Right atrium auricular region (tissue), 2 donors: ENCODE results near the gene HIVEP2. TPM values are rescaled to one million over a fixed set of nuclear protein-coding genes. Genes with fewer than 3 reads are reported as not detected.

Source experiments
- DNase-seq: peaks from one replicate; pipeline ENCODE4 v3.0.0-alpha.2; 2019; ENCODE audit warnings: low spot score
- H3K27ac ChIP-seq, 2 donors: fragments of 200-600 bp; sonication (generic); 1 replicate in 1 of 2; 2 replicates in 1 of 2; pipeline ENCODE4 v1.5.1; 2016 to 2019
- H3K27me3 ChIP-seq, 2 donors: fragments of 200-600 bp; sonication (generic); one replicate each; pipeline versions ENCODE4 v1.5.1 to v1.6.0; 2017 to 2019
- H3K36me3 ChIP-seq: fragments of 200-600 bp; sonication (generic); one replicate; pipeline ENCODE4 v1.5.1; 2016
- H3K4me1 ChIP-seq, 2 donors: fragments of 200-600 bp; sonication (generic); one replicate each; pipeline versions ENCODE4 v1.5.1 to v1.6.0; 2017 to 2019
- H3K4me3 ChIP-seq, 2 donors: fragments of 200-600 bp; sonication (generic); 1 replicate in 1 of 2; 2 replicates in 1 of 2; pipeline ENCODE4 v1.5.1; 2017 to 2019; ENCODE audit warnings: mild to moderate bottlenecking in 1 of 2, moderate library complexity in 1 of 2
- H3K9me3 ChIP-seq, 2 donors: fragments of 200-600 bp; sonication (generic); one replicate each; pipeline ENCODE4 v1.5.1; 2019
- total RNA-seq, 2 donors: library from RNA; depleted of rRNA; stranded (reverse); fragments of >200 nt; gene quantifications; one replicate each; pipeline ENCODE4 v1.1.0, GENCODE V29; 2016
- TF ChIP-seq, protein P1 (sequence below), 2 donors: fragments of 200-600 bp; sonication (generic); IDR thresholded peaks; one replicate each; pipeline ENCODE4 v1.5.1; 2019; ENCODE audit warnings: antibody characterized with exemption in 2 of 2

Gene HIVEP2
- total RNA-seq, 2 donors from 2014 or later = 19.2 to 28.6 TPM

DNA sequence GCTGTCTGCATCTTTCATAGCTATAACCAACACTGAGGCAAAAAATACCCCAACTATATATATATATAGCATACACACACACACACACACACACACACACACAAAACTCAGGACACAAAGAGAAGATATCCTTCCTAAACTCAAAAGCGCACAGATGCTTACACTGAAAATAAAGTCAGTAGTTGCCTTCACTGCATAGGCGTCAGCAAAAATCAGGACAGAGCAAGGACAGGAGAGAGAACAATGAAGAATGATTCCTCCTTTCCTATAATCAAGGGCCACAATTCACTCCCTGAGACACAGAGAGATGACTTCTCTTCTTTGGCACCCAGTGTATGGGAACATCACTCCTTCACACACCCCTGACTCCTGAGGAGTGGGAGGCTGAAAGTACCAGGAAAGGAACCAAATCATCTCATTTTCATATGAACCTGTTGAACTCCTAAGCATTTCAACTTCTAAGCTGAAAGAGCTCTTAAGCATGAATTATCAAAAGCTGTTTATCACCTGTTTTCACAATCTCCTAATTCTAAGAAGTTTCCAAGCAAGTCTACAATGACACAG lies 141.4 kb downstream of the HIVEP2 start:
- DNase-seq = no peak
- no peak overlapping the region for H3K4me3 ChIP-seq
- H3K27me3 ChIP-seq = no peaks in the 10 kb centered on the region
- H3K9me3 ChIP-seq = no peaks in the 10 kb centered on the region
- no peak overlapping the region for H3K27ac ChIP-seq
- TF ChIP-seq, protein P1, sequence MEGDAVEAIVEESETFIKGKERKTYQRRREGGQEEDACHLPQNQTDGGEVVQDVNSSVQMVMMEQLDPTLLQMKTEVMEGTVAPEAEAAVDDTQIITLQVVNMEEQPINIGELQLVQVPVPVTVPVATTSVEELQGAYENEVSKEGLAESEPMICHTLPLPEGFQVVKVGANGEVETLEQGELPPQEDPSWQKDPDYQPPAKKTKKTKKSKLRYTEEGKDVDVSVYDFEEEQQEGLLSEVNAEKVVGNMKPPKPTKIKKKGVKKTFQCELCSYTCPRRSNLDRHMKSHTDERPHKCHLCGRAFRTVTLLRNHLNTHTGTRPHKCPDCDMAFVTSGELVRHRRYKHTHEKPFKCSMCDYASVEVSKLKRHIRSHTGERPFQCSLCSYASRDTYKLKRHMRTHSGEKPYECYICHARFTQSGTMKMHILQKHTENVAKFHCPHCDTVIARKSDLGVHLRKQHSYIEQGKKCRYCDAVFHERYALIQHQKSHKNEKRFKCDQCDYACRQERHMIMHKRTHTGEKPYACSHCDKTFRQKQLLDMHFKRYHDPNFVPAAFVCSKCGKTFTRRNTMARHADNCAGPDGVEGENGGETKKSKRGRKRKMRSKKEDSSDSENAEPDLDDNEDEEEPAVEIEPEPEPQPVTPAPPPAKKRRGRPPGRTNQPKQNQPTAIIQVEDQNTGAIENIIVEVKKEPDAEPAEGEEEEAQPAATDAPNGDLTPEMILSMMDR (IDR thresholded peaks at IDR 0.05) = no peak
- H3K4me1 ChIP-seq = peaks cover 0 to 14% of the 10 kb centered on the region in 2 donors
- H3K36me3 ChIP-seq = no peaks in the 10 kb centered on the region

DNA sequence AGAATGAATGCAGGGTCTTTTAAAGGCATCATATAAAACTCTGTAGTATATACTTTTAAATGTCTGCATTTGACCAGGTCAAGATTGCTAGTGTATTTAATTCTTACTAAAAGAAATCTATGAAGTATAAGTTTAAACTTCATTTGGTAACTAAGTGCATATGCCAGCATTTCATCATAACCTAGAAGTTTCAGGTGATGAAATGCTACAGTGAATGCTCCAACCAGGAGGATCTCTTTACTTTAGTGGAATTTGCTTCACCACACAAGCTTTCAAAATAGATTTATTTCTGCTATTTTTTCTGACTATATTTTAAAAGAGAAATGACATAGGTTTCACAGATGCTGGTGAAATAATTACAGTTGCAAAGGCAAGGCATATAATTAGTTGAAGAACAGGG lies 141.9 kb downstream of the HIVEP2 start:
- DNase-seq = no peak
- no peaks in the 10 kb centered on the region for H3K36me3 ChIP-seq
- TF ChIP-seq, protein P1 (IDR thresholded peaks at IDR 0.05) = no peak
- no peaks in the 10 kb centered on the region for H3K27me3 ChIP-seq
- peaks cover 0 to 14% of the 10 kb centered on the region in 2 donors for H3K4me1 ChIP-seq
- H3K27ac ChIP-seq = no peak overlapping the region
- H3K4me3 ChIP-seq = no peak overlapping the region
- no peaks in the 10 kb centered on the region for H3K9me3 ChIP-seq

DNA sequence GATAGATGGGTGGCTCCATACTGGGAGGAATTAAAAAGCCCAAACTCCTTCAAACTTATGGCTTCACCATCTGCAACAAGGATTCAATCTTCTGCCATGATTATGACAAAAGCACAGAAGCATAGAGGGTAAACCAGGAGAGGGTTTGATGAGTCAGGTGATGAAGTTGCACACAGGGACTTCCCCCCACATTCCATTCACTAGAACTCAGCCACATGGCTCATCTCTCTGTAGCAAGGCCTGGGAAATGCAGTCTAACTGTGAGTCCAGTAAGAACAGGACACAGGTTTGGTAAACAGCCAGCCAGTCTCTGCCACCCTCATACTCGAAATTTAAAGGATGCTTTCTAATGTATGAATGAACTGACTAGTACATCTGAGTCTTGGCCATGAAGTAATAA lies 142.9 kb downstream of the HIVEP2 start:
- Histone ChIP-seq H3K4me1 (peaks cover 0 to 14% of the 10 kb centered on the region in 2 donors), H3K9me3 (no peaks in the 10 kb centered on the region), H3K27ac (peak overlapping the region in 1 of 2 donors; percentile 26), H3K4me3 (no peak overlapping the region), H3K36me3 (no peaks in the 10 kb centered on the region), H3K27me3 (no peaks in the 10 kb centered on the region)
- TF ChIP-seq, protein P1 (IDR thresholded peaks at IDR 0.05) = no peak
- no peak for DNase-seq

DNA sequence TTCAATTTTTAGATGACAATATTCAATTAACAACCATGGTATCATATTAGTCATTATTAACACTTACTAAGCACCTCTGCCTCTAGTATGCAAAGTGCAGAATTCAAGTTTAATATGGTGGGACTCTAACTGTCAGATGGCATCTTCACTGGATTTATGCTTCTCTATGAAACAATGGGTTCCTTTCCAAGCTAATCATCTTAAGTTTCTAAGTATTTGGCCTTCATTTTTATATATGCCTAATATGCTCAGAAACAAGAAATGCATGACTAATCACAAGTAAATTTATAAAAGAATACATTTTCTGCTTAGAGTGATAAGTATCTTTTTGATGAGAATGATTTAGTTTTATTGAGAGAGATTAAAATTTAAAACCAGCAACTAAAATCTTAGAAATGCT lies 144.7 kb downstream of the HIVEP2 start:
- Histone ChIP-seq H3K9me3 (no peaks in the 10 kb centered on the region), H3K27me3 (no peaks in the 10 kb centered on the region), H3K27ac (no peak overlapping the region), H3K36me3 (no peaks in the 10 kb centered on the region), H3K4me3 (no peak overlapping the region), H3K4me1 (peaks cover 0 to 13% of the 10 kb centered on the region in 2 donors)
- TF ChIP-seq, protein P1 (IDR thresholded peaks at IDR 0.05) = no peak
- DNase-seq = no peak

DNA sequence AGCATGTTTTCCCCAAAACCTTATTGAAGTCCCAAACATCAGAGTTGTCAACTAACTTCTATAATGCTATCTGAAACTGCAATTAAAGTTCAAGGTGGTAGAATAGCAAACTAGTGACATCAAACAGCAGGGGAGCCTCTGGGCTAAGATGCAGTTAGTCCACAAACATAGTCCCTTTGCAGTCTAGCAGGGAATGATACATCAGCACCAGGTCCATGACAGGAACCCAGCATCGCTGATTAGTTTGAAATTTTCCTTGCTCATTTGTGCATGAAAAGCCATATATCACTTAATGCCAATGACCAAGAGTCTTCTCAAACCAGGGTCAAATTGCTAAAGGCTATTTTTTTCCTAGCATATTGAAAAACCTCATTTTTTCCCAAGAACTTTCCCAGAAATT lies 145.3 kb downstream of the HIVEP2 start:
- no peaks in the 10 kb centered on the region for H3K36me3 ChIP-seq
- H3K27ac ChIP-seq = no peak overlapping the region
- H3K4me1 ChIP-seq = peaks cover 0 to 7% of the 10 kb centered on the region in 2 donors
- no peak overlapping the region for H3K4me3 ChIP-seq
- no peak for DNase-seq
- no peaks in the 10 kb centered on the region for H3K9me3 ChIP-seq
- TF ChIP-seq, protein P1 (IDR thresholded peaks at IDR 0.05) = no peak
- H3K27me3 ChIP-seq = no peaks in the 10 kb centered on the region

DNA sequence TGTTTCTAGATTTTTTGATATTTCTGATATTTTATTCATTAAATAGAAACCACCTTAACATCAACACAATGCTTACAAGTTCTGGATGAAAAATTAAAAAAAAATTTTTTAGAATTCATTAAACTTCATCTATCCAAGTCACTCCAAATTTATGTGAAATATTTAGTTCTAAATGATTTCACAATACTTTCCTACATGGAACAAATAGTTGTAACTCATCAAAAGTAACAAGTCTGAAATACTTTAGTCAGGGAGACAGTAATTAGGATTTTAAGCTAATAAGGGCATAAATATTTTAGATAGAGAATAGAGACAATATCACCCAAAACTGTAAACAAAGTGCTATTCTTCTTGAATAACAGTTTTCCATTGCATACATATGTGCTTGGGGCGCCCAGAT lies 147.8 kb downstream of the HIVEP2 start:
- no peaks in the 10 kb centered on the region for H3K9me3 ChIP-seq
- no peak overlapping the region for H3K4me3 ChIP-seq
- H3K36me3 ChIP-seq = no peaks in the 10 kb centered on the region
- no peak overlapping the region for H3K27ac ChIP-seq
- no peaks in the 10 kb centered on the region for H3K27me3 ChIP-seq
- no peaks in the 10 kb centered on the region for H3K4me1 ChIP-seq
- no peak for DNase-seq
- TF ChIP-seq, protein P1 (IDR thresholded peaks at IDR 0.05) = no peak
